Vagina (tissue), 2 donors: ENCODE data around the gene KCNH3. TPM values are rescaled to one million over a fixed set of nuclear protein-coding genes. Genes with fewer than 3 reads are reported as not detected.

Source experiments
- DNase-seq, 2 donors: peaks; one replicate each; pipeline ENCODE4 v3.0.0-alpha.2; 2017; ENCODE audit errors: extremely low spot score in 2 of 2
- H3K27ac ChIP-seq: fragments of 200-600 bp; sonication (generic); one replicate; pipeline ENCODE4 v1.5.1; 2019
- H3K27me3 ChIP-seq: fragments of 200-600 bp; sonication (generic); one replicate; pipeline ENCODE4 v1.5.1; 2019
- H3K36me3 ChIP-seq, 2 donors: fragments of 200-600 bp; sonication (generic); one replicate each; pipeline ENCODE4 v1.5.1; 2017 to 2019
- H3K4me1 ChIP-seq: fragments of 200-600 bp; sonication (generic); one replicate; pipeline ENCODE4 v1.5.1; 2019
- H3K4me3 ChIP-seq, 2 donors: fragments of 200-600 bp; sonication (generic); 1 replicate in 1 of 2; 2 replicates in 1 of 2; pipeline ENCODE4 v1.5.1; 2016 to 2019
- H3K9me3 ChIP-seq: fragments of 200-600 bp; sonication (generic); one replicate; pipeline ENCODE4 v1.5.1; 2019
- POLR2A ChIP-seq, 2 donors: fragments of 450-650 bp; IDR thresholded peaks; one replicate each; pipeline ENCODE4 v1.6.1; 2017; ENCODE audit warnings: antibody characterized with exemption in 2 of 2, mild to moderate bottlenecking in 2 of 2, moderate library complexity in 2 of 2
- POLR2AphosphoS5 ChIP-seq, 2 donors: sonication (generic); formaldehyde crosslinking; IDR thresholded peaks; one replicate each; pipeline ENCODE4 v1.9.0; 2017; ENCODE audit warnings: antibody characterized with exemption in 2 of 2, mild to moderate bottlenecking in 2 of 2, low read depth in 1 of 2; ENCODE audit not compliant: insufficient read depth in 1 of 2
- intact Hi-C: fragments of 100-400 bp; cut with DNase I; formaldehyde crosslinking; loops from one replicate; pipeline ENCODE4 v1.15.1; 2023
- total RNA-seq: library from RNA; depleted of rRNA; stranded (reverse); fragments of >200 nt; gene quantifications from one replicate; pipeline ENCODE4 v1.2.3, GENCODE V29; 2016
- TF ChIP-seq, protein P1 (sequence below), 3 experiments: fragments of 450-650 bp in 2 of 3; fragments of 200-600 bp in 1 of 3; sonication (generic) in 1 of 3; IDR thresholded peaks; one replicate each; pipeline ENCODE4 v1.5.1; 2017 to 2019; ENCODE audit warnings: antibody characterized with exemption in 3 of 3, mild to moderate bottlenecking in 2 of 3, moderate library complexity in 2 of 3

KCNH3 gene
- total RNA-seq, 1 donor from 2014 or later, result not detected

DNA sequence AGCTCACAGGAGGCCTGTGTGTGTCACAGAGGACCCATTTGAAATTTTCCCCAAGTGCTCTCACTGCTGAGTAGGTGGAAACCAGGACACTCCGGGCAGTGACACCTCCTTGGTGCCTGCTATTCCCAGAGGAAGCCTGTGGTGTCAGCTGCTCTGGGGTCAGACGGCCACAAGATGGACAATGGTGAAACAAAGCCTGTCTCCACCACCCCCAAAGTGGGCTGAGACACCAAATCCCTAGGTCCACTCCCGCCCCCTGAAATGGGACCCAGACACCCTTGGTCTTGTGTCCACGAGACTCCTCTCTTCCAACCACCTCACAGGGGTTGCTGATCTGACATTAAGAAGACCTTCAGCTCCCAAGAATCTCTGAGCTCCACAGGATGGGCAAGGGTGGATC, 7.0 kb downstream of the KCNH3 start:
- no peak overlapping the region for H3K27ac ChIP-seq
- H3K4me1 ChIP-seq, result peaks cover 17% of the 10 kb centered on the region
- TF ChIP-seq POLR2AphosphoS5 (IDR thresholded peaks at IDR 0.05; ENCODE audit: insufficient read depth in 1 of 2, low read depth in 1 of 2) (no peak), POLR2A (IDR thresholded peaks at IDR 0.05) (no peak)
- TF ChIP-seq, protein P1, sequence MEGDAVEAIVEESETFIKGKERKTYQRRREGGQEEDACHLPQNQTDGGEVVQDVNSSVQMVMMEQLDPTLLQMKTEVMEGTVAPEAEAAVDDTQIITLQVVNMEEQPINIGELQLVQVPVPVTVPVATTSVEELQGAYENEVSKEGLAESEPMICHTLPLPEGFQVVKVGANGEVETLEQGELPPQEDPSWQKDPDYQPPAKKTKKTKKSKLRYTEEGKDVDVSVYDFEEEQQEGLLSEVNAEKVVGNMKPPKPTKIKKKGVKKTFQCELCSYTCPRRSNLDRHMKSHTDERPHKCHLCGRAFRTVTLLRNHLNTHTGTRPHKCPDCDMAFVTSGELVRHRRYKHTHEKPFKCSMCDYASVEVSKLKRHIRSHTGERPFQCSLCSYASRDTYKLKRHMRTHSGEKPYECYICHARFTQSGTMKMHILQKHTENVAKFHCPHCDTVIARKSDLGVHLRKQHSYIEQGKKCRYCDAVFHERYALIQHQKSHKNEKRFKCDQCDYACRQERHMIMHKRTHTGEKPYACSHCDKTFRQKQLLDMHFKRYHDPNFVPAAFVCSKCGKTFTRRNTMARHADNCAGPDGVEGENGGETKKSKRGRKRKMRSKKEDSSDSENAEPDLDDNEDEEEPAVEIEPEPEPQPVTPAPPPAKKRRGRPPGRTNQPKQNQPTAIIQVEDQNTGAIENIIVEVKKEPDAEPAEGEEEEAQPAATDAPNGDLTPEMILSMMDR (IDR thresholded peaks at IDR 0.05), result no peak
- intact Hi-C loops, result no loop called here
- no peak for DNase-seq
- H3K36me3 ChIP-seq, result no peaks in the 10 kb centered on the region
- no peaks in the 10 kb centered on the region for H3K9me3 ChIP-seq
- H3K27me3 ChIP-seq, result no peaks in the 10 kb centered on the region
- no peak overlapping the region for H3K4me3 ChIP-seq

DNA sequence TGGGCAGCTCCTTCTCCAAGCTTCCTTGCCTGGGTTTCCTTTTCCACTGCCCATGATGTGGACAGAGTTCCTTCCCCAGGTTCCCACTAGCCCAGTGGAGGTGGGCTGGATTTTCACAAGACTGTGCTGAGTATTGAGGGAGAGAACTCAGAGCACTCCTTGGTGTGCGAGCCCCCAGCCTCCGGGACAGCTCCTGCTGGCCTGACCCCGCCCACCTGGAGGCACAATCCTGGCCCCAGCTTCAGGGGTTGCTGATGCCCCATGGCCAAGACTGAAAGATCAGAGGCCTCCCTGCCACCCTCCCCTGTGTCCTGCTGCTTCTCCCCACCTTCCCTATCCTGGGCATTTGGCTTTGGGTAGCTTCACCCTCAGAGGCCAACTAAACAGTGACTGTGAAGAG, 7.7 kb downstream of the KCNH3 start:
- intact Hi-C loops, result no loop called here
- DNase-seq, result no peak
- peaks cover 17% of the 10 kb centered on the region for H3K4me1 ChIP-seq
- H3K36me3 ChIP-seq, result no peaks in the 10 kb centered on the region
- no peak overlapping the region for H3K27ac ChIP-seq
- H3K4me3 ChIP-seq, result no peak overlapping the region
- no peak for TF ChIP-seq POLR2AphosphoS5 (IDR thresholded peaks at IDR 0.05; ENCODE audit: insufficient read depth in 1 of 2, low read depth in 1 of 2)
- no peak for TF ChIP-seq POLR2A (IDR thresholded peaks at IDR 0.05)
- TF ChIP-seq, protein P1 (IDR thresholded peaks at IDR 0.05), result no peak
- H3K27me3 ChIP-seq, result no peaks in the 10 kb centered on the region
- no peaks in the 10 kb centered on the region for H3K9me3 ChIP-seq

DNA sequence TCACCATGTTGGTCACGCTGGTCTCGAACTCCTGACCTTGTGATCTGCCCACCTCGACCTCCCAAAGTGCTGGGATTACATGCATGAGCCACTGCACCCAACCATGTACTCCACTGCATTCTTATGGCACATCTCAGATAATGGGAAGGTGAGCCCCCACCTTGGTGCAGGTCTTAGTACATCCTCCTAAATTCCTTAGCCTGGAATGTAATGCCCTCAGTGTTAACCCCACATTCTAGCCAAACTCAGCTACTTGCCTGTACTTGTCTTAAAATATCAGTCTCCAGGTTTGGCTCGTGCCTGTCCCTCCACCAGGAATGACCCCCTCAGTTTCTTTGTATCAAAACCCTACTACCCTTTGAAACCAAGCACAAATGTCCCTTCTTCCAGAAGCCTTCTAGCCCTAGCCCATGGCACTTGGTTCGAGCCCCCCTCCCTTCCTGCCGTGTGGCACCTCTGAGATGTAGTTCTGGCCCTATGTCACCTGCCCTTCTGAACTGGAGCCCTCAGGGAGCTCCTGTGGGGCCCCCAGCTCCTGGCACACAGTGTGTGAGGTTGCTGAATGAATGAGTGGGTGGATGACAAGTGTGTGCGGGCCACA, 8.4 kb downstream of the KCNH3 start:
- Histone ChIP-seq H3K27me3 (no peaks in the 10 kb centered on the region), H3K4me3 (no peak overlapping the region), H3K36me3 (no peaks in the 10 kb centered on the region), H3K27ac (no peak overlapping the region), H3K4me1 (peaks cover 17% of the 10 kb centered on the region), H3K9me3 (no peaks in the 10 kb centered on the region)
- TF ChIP-seq, protein P1 (IDR thresholded peaks at IDR 0.05), result no peak
- TF ChIP-seq POLR2AphosphoS5 (IDR thresholded peaks at IDR 0.05; ENCODE audit: insufficient read depth in 1 of 2, low read depth in 1 of 2) (no peak), POLR2A (IDR thresholded peaks at IDR 0.05) (no peak)
- intact Hi-C loops, result no loop called here
- no peak for DNase-seq

GRCh38 chr12:49548481-49548821, 9.6 kb downstream of the KCNH3 start:
- DNase-seq, result no peak
- H3K4me3 ChIP-seq, result peak overlapping the region; percentile 38 to 43
- intact Hi-C loops, result no loop called here
- TF ChIP-seq POLR2AphosphoS5 (IDR thresholded peaks at IDR 0.05; ENCODE audit: insufficient read depth in 1 of 2, low read depth in 1 of 2) (no peak), POLR2A (IDR thresholded peaks at IDR 0.05) (no peak)
- TF ChIP-seq, protein P1 (IDR thresholded peaks at IDR 0.05), result no peak
- H3K27me3 ChIP-seq, result no peaks in the 10 kb centered on the region
- H3K9me3 ChIP-seq, result no peaks in the 10 kb centered on the region
- peaks cover 17% of the 10 kb centered on the region for H3K4me1 ChIP-seq
- H3K27ac ChIP-seq, result no peak overlapping the region
- no peaks in the 10 kb centered on the region for H3K36me3 ChIP-seq

- intact Hi-C loops, result no loop called here
Observed at GRCh38 chr12:49548822-49549648, 10.2 kb downstream of the KCNH3 start.

More at GRCh38 chr12:49548822-49549648, 10.2 kb downstream of the KCNH3 start:
- peak overlapping the region; percentile 38 to 43 for H3K4me3 ChIP-seq
- no peaks in the 10 kb centered on the region for H3K27me3 ChIP-seq
- H3K36me3 ChIP-seq, result no peaks in the 10 kb centered on the region
- TF ChIP-seq POLR2AphosphoS5 (IDR thresholded peaks at IDR 0.05; ENCODE audit: insufficient read depth in 1 of 2, low read depth in 1 of 2) (no peak), POLR2A (IDR thresholded peaks at IDR 0.05) (no peak)
- TF ChIP-seq, protein P1 (IDR thresholded peaks at IDR 0.05), result no peak
- no peak overlapping the region for H3K27ac ChIP-seq
- no peak for DNase-seq
- peaks cover 17% of the 10 kb centered on the region for H3K4me1 ChIP-seq
- no peaks in the 10 kb centered on the region for H3K9me3 ChIP-seq
